PC-3 (cell line): ENCODE data around the gene ZMYND11. TPM values are rescaled to one million over a fixed set of nuclear protein-coding genes. Genes with fewer than 3 reads are reported as not detected.

Experiments used
- ATAC-seq: fragments of 200-7000 bp; cut with Tn5 transposase; 2 replicates; pipeline ENCODE4 v1.9.1; 2020; ENCODE audit warnings: mild to moderate bottlenecking, moderate library complexity
- BruUV-seq: library from RNA; stranded (reverse); fragments of 400-500 nt; replicated peaks from 2 replicates; lab custom pipeline; 2021; lab: Mats Ljungman, UMichigan
- CTCF ChIA-PET: fragments of 300-600 bp; sonication (Branson Sonifier 250); formaldehyde crosslinking; loops from one replicate; lab custom pipeline; 2022; ENCODE audit warnings: antibody characterized with exemption; lab: Charles Lee
- POLR2A ChIA-PET: fragments of 300-600 bp; sonication (Branson Sonifier 250); formaldehyde crosslinking; loops from one replicate; lab custom pipeline; 2022; ENCODE audit warnings: antibody characterized with exemption; ENCODE audit not compliant: unreplicated experiment; lab: Charles Lee
- DNase-seq: peaks from one replicate; pipeline ENCODE4 v3.0.0-alpha.2; 2015
- H2AFZ ChIP-seq: fragments of 300-600 bp; sonication (generic); 2 replicates; pipeline ENCODE4 v1.6.0; 2016; ENCODE audit warnings: antibody characterized with exemption, low read length
- H3F3A ChIP-seq: fragments of 300-600 bp; sonication (generic); one replicate; pipeline ENCODE4 v1.6.0; 2017; ENCODE audit warnings: antibody characterized with exemption, low read length, control low read depth, mild to moderate bottlenecking; ENCODE audit not compliant: unreplicated experiment
- H3K27ac ChIP-seq: fragments of 300-600 bp; sonication (generic); 2 replicates; pipeline ENCODE4 v1.5.1; 2016; ENCODE audit warnings: mild to moderate bottlenecking, low read length
- H3K27me3 ChIP-seq: fragments of 300-600 bp; sonication (generic); 2 replicates; pipeline ENCODE4 v1.6.1; 2016; ENCODE audit warnings: low read length, mixed read lengths
- H3K36me3 ChIP-seq: fragments of 300-600 bp; sonication (generic); 2 replicates; pipeline ENCODE4 v1.6.1; 2016; ENCODE audit warnings: low read depth, mixed run types, low read length, mixed read lengths
- H3K4me1 ChIP-seq: fragments of 300-600 bp; sonication (generic); 2 replicates; pipeline ENCODE4 v1.5.1; 2016; ENCODE audit warnings: low read length; ENCODE audit not compliant: insufficient read depth
- H3K4me2 ChIP-seq: fragments of 300-600 bp; sonication (generic); 2 replicates; pipeline ENCODE4 v1.6.0; 2016; ENCODE audit warnings: low read length
- H3K4me3 ChIP-seq: fragments of 300-600 bp; sonication (generic); 2 replicates; pipeline ENCODE4 v1.5.1; 2016; ENCODE audit warnings: mild to moderate bottlenecking, low read length, mixed read lengths
- H3K79me2 ChIP-seq: fragments of 300-600 bp; sonication (generic); 2 replicates; pipeline ENCODE4 v1.6.1; 2017; ENCODE audit warnings: low read length, mixed read lengths
- H3K9ac ChIP-seq: fragments of 300-600 bp; sonication (generic); 2 replicates; pipeline ENCODE4 v1.6.0; 2016; ENCODE audit warnings: mild to moderate bottlenecking, low read length
- H3K9me2 ChIP-seq: fragments of 300-600 bp; sonication (generic); replicated peaks from 2 replicates; pipeline ENCODE4 v1.6.1; 2016; ENCODE audit warnings: mixed run types, low read length, mixed read lengths
- H3K9me3 ChIP-seq: fragments of 300-600 bp; sonication (generic); 2 replicates; pipeline ENCODE4 v1.6.1; 2016; ENCODE audit warnings: low read length, mixed read lengths
- H4K20me1 ChIP-seq: fragments of 300-600 bp; sonication (generic); 2 replicates; pipeline ENCODE4 v1.6.1; 2016; ENCODE audit warnings: low read length, mixed read lengths
- EZH2 ChIP-seq: fragments of 300-600 bp; sonication (generic); IDR thresholded peaks from one replicate; pipeline ENCODE4 v1.6.1; 2017; ENCODE audit warnings: antibody characterized with exemption, mild to moderate bottlenecking, low read length; ENCODE audit not compliant: unreplicated experiment
- EZH2phosphoT487 ChIP-seq: fragments of 300-600 bp; sonication (generic); IDR thresholded peaks from 2 replicates; pipeline ENCODE4 v1.6.1; 2018; ENCODE audit warnings: mild to moderate bottlenecking, antibody characterized with exemption, low read length, borderline replicate concordance
- intact Hi-C: fragments of 100-400 bp; cut with micrococcal nuclease; formaldehyde crosslinking; loops from 2 replicates; pipeline ENCODE4 v1.9.0; 2023
- total RNA-seq: library from RNA; depleted of rRNA; stranded (reverse); fragments of >200 nt; gene quantifications from 2 replicates; pipeline ENCODE4 v1.2.3, GENCODE V29; 2014
- TF ChIP-seq, protein P1 (sequence below): fragments of 300-600 bp; sonication (generic); conservative IDR thresholded peaks from 2 replicates; pipeline ENCODE4 v1.5.1; 2017; ENCODE audit warnings: antibody characterized with exemption, low read depth, mild to moderate bottlenecking, low read length

Gene ZMYND11
- total RNA-seq, 1 experiment from 2014 or later: 17.1 TPM

DNA sequence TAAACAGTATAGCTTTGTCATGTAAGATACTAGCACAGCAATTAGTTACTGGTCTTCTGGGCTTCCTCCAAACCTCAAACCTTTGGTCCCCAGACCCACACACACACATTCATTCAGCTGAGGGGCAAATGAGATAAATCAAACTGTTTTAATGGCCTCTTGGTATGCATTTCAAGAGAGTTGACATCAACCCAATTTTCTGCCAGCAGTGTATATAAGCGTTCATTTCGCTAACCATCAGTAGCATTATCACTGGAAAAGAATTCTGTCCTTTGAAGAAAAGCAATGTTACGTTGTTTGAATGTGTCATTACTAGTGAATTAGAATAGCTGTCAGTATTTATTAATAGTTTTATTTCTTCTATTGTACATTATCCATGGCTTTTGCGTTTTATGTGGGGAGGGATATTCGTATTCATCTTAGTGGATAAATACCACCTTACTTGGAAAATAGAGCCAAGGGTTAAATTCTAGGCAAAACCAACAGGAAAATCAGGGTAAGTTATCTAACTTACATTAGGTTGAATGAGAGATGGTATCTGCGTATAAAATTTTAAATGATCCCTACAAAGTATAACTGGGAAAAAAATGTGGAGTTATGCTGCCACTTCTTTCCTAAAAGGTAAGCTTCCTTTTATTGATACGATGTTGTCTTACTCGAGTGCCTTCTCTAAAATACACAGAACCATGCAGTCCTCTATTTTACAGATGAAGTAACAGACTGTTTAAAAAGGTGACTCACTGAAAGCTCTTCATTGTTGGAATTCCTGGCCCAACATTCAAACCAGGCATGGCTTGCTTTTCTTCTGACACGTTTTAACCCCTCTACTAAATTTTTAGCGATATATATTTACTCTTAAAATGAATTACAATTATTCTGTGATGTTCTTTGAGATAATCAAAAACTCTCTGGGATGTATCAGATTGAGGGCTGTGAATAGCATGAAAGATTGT lies 2.0 kb upstream of the ZMYND11 start:
- intact Hi-C loops: no loop called here
- TF ChIP-seq EZH2: no peak
- TF ChIP-seq, protein P1, sequence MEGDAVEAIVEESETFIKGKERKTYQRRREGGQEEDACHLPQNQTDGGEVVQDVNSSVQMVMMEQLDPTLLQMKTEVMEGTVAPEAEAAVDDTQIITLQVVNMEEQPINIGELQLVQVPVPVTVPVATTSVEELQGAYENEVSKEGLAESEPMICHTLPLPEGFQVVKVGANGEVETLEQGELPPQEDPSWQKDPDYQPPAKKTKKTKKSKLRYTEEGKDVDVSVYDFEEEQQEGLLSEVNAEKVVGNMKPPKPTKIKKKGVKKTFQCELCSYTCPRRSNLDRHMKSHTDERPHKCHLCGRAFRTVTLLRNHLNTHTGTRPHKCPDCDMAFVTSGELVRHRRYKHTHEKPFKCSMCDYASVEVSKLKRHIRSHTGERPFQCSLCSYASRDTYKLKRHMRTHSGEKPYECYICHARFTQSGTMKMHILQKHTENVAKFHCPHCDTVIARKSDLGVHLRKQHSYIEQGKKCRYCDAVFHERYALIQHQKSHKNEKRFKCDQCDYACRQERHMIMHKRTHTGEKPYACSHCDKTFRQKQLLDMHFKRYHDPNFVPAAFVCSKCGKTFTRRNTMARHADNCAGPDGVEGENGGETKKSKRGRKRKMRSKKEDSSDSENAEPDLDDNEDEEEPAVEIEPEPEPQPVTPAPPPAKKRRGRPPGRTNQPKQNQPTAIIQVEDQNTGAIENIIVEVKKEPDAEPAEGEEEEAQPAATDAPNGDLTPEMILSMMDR: no peak
- no peak for TF ChIP-seq EZH2phosphoT487
- ChIA-PET POLR2A (no interaction called here), CTCF (no interaction called here)
- peak; percentile 38 for ATAC-seq
- Histone ChIP-seq H3K27ac (no peak overlapping the region), H3K36me3 (no peaks in the 10 kb centered on the region), H3K9me2 (no peaks in the 10 kb centered on the region), H3K79me2 (peaks cover 29% of the 10 kb centered on the region), H3F3A (no peaks in the 10 kb centered on the region), H3K4me2 (peak overlapping the region; percentile 98), H3K9me3 (no peaks in the 10 kb centered on the region), H3K9ac (no peak overlapping the region), H2AFZ (peak overlapping the region; percentile 79; the same call in 1 of the 2 replicates), H4K20me1 (peaks cover 15% of the 10 kb centered on the region; the same call in 1 of the 2 replicates), H3K4me1 (peaks cover 33% of the 10 kb centered on the region), H3K27me3 (no peaks in the 10 kb centered on the region), H3K4me3 (peak overlapping the region; percentile 80)
- no TSS peak for BruUV-seq
- DNase-seq: peak; percentile 66

DNA sequence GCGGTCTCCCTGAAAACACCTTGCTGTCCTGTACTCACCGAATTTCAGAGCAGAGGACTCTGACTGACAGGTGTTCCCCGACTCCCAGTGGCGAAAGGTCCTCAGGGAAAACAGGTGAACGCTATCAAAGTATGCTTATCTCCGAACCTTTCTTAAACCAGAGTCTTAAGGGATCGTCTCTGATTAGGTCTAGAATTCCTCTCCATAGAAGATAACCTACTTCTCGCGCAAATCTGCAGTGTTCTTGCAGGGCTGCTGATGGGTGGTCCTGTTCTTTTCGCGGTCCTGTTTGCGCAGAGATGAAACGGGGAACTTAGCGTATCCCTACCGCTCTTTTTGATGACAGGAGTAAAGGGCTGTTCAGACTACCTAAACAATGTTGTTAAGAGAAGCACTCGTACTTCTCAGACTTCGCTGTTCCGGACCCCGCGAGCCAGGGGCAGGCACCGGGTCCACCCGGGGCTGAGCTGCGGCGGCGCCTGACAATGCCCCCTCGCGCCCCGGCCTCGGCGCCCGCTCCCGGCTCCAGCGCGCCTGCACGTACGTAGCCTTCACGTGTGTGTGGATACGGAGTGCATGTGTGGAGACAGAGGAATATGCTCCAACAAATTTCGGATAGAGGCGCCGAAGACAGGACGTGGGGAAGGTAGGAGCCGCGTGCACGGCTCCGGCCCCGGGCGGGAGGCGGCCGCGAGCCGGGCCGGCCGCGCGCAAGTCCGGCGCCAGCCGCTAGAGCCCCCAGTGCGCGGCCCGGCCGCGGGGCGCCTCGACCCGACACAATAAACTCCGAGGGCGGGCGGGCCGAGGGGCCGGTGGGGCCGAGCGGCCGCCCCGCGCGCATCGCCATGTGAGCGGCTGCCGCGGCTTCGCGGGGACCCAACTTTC lies 766 bp upstream of the ZMYND11 start:
- Histone ChIP-seq H2AFZ (peak overlapping the region; percentile 79), H3K79me2 (peaks cover 42% of the 10 kb centered on the region), H3K27ac (no peak overlapping the region), H3K9ac (peak overlapping the region; percentile 82; the same call in 1 of the 2 replicates), H3K27me3 (no peaks in the 10 kb centered on the region), H3K4me1 (peaks cover 33% of the 10 kb centered on the region), H4K20me1 (peaks cover 18% of the 10 kb centered on the region; the same call in 1 of the 2 replicates), H3K9me3 (no peaks in the 10 kb centered on the region), H3K4me2 (peak overlapping the region; percentile 98), H3F3A (no peaks in the 10 kb centered on the region), H3K9me2 (no peaks in the 10 kb centered on the region), H3K4me3 (peak overlapping the region; percentile 80), H3K36me3 (no peaks in the 10 kb centered on the region)
- BruUV-seq: no TSS peak
- ChIA-PET POLR2A (no interaction called here), CTCF (no interaction called here)
- TF ChIP-seq EZH2phosphoT487 (no peak), EZH2 (no peak)
- TF ChIP-seq, protein P1: no peak
- peak; percentile 10 for ATAC-seq
- intact Hi-C loops: no loop called here
- peak; percentile 10 for DNase-seq
